Stimulated activated CD4-positive, alpha-beta T cell treated with anti-CD3 and anti-CD28 coated beads, Interleukin-4, amount 100 ng/mL, for 4 hours (primary cell): Measurements from ENCODE around the gene LOXL1.

ENCODE experiments used
- DNase-seq, 2 experiments: peaks; one replicate each; pipeline ENCODE4 v3.0.0-alpha.2; 2020

The LOXL1 gene

DNA sequence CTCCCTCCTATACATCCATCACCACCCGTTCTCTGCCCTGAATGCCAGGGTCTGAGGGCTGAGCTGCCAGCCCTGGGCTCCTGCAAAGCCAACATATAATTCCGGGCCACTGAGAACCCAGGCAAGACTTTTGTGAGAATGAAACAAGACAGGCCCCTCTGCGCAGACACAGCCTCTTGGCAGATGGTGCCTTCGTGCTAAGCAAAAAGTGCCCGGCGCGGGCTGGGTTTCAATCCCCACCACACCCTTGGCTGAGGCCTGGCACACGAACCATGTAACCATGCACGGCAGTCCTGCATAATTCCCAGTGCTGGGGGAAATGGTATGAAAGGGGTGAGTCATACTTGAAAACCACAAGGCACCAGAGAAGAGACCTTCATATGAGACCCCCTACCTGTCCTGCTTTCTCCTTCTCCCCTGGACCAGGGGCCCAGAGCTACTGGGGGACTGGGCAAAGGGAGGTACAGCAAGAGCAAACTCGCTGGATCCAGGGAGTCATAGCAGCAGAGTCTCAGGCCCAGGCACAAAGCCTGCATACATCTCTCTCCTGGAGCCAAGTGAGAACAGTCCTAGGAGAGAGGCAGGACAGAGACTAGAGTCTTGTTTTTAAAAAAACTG is 26.1 kb upstream of the LOXL1 start:
- no peak for DNase-seq

DNA sequence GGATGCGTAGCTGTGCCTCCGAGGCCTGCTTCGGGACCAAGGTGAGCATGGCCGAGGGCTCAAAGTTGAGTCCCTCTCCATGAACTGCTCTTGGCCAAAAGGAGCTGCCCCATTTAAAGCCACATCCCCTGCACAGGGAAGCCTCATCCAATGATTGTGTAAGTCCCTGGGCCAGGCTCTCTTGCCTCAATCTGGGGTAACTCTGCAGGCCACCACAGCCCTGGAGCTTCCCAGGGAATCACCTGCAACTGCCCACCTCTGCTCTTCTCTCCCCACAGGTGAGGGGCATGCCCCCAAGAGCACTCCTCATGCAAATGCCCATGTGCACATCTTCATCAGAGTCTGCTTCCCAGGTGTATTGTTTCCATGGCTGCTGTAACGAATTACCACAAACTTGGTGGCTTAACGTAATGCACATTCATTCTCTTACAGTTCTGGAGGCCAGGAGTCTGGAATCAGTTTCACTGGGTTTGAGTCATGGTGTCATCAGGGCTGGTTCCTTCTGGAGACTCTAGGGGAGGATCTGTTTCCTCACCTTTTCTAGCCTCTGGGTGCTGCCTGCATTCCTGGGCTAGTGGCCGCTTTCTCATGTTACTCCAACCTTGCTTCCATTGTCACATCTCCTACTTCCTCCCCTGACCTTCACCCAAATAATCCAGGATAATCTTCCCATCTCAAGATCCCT is 25.0 kb upstream of the LOXL1 start:
- DNase-seq, result no peak

DNA sequence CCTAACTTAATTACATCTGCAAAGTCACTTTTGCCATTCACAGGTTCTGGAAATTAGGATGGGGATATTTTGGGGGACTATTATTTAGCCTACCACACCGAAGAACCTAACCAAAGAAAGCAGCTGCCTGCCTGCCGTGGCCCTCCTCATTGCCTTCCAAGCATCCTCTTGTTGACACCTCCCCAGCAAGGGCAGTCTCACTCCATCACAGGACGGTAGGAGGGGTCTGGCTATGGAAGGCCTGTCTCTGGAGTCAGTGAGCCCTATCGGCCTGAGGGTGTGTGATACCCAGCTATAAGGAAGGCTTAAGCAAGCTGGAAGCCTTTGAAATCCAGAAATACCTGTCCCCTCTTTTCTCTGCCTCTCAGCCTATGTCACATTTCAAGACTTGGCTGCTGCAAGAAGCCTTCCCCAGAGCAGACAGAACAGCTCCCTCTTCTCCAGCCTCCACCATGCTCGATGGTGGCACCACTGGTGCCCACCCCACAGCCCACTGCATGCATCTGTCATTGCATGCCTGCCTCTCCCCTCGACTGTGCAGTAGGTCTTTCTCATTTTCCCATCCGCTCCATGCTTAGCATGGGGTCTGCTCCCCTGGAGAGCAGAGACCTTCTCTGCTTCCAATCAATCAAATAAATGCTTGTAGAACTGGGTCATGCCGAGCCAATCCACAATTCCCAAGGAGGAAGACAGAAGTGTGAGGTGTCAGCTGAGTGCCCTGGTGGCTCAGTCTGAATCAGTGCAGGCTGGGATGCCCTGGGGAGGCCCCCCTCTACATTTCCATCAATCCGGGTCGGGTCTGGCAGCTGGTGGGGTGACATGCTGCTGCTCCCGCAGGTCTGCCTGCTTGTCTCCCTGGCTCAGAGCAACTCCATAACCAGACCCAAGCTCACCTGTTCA is 23.9 kb upstream of the LOXL1 start:
- DNase-seq, result no peak

DNA sequence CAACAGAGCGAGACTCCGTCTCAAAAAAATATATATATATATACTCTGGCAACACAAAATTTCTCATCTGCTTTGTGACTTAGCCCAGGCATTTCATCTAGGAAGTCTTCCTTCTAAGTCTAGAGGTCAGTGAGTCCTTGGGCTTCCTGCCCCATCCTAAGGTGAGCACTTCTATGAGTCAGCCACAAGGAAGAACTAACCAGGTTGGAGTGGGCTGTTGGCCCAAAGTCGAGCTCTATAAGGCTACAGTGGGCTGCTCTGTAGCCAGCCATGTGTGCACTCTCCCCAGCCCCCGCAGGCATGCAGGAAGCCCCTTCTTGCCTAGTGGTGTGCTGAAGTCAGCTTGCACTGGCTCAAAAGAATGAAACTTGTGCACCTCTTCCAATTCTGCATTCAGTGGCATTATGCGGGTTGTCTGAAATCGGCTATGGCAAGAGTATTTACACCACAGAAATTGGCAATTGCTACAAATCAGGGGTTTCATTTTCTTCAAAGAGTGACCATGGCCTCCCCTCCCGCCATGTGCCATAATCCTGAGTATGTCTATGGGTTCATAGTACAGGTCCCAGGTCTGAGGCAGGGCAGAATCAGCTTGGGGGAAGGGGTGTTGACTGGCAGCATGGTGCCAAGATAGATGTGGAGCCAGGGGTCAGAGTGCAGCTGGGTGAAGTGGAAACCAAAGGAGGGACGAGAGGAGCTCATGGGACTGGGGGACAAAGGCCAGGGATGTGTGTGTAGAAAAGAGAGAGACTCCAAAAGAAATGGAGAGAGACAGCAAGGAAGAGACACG is 22.0 kb upstream of the LOXL1 start:
- DNase-seq, result no peak

- DNase-seq, result no peak
These were observed 20.9 kb upstream of the LOXL1 start for GRCh38 chr15:73905225-73905827.

DNA sequence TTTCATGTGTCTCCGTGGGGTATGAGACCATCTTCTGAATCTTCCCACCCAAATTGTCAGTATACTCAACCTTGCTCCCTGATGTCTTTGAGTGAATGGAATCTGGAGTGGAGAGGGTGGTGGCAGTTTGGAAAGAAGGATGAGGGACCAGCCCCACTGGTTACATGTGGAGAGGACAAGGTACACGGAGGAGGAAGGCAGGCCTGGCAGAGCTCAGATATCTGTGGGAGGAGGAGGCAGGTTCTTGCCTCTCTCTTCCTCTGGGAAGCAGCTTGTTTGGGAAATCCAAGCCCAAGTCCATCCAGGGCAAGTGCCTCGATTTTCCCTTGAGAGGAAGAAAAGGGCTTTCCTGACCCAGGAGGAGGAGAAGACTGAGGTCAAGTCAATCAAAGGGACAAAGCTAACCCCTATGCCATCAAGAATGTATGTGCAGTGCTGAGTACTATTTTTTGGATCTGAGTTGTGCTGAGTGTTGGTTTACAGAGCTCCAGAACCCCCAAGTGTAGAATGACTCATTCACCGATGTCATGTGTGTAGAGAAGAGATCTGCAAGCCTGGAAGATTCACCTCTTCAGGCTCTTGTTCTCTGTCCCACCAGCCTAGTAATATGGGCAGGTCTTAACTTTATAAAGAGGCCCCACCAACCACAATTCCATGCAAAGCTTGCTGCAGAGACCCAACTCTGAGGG is 19.8 kb upstream of the LOXL1 start:
- no peak for DNase-seq

DNA sequence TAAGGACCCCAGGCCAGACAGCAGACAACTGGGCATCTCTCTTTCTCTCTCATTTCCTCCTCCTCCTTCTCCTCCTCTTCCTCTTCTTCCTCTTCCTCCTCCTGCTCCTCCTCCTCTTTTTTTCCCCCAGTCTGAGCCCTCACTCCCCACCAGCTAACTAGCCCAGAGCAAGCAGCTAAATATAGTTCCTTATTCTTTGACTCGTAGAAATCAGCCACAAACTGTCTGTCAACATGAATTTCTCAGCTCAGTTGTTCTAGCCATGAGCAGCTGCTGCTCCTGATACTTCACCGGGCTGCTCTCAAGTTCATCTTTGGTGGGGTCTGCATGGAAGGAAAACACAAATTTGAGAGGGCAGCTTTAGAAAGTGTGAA is 19.2 kb upstream of the LOXL1 start:
- DNase-seq, result no peak

GRCh38 chr15:73908030-73908821 is 18.0 kb upstream of the LOXL1 start:
- DNase-seq, result peak; percentile 55 to 74

DNA sequence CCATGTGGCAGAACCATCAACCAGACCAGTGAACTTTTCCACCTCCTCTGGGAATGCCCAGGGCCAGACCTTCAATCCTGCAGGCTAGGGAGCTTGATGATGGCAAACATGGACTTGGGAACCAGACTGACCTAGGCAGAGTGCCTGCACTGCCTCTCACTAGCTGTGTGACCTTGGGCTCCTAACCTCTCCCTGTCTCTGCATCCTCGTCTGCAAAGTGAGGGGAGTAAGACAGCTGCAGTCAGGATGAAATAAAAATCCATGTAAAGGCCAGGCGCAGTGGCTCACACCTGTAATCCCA is 17.5 kb upstream of the LOXL1 start:
- no peak for DNase-seq

DNA sequence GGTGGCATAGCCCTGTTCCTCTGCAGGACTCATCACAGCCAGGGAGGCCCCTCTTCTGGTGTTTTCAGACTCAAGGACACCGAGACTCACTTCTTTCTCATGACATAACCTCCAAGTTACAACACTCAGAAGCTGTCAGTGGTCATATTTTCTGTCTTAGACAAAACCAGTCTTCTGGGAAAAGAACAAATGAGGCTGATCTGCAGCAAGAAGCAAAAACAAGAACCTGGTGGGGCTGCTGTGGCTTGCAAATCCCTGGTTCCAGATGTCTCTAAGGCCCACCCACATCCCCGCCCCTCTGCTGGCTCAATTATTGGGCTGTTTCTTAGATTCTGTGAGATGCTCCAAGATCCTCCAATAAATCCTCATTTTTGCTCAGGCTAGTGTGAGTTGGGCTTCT is 16.6 kb upstream of the LOXL1 start:
- DNase-seq, result no peak

GRCh38 chr15:73910522-73911303 is 15.5 kb upstream of the LOXL1 start:
- no peak for DNase-seq

DNA sequence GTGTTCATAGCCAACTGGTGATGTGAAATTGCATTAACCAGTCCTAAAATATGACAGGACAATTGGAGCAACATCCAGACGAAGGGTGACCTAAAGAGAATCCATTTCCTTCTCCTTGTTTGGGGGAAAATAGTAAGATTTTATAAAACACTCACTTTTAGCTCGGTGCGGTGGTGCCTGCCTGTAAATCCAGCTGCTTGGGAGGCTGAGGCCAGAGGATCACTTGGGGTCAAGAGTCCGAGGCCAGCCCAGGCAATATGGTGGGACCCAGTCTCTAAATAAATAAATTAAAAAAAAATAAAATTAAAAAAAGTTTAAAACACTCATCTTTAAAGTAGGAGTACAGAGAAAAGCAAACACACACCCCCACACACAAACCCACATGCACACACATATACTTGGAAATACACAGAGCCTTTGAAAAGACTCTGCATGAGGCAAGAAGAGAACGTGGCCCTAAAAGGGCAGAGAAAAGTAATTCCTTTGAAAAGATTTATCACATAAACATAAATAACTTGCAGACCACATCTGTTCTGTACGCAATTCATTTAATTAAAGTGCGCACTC is 14.1 kb upstream of the LOXL1 start:
- no peak for DNase-seq

- no peak for DNase-seq
These were observed 12.1 kb upstream of the LOXL1 start for GRCh38 chr15:73914145-73914544.

GRCh38 chr15:73915082-73915481 is 11.2 kb upstream of the LOXL1 start:
- DNase-seq, result no peak

- DNase-seq, result no peak
These were observed 7.5 kb upstream of the LOXL1 start for GRCh38 chr15:73918784-73919183.

- no peak for DNase-seq
These were observed 6.6 kb upstream of the LOXL1 start for GRCh38 chr15:73919706-73920105.

DNA sequence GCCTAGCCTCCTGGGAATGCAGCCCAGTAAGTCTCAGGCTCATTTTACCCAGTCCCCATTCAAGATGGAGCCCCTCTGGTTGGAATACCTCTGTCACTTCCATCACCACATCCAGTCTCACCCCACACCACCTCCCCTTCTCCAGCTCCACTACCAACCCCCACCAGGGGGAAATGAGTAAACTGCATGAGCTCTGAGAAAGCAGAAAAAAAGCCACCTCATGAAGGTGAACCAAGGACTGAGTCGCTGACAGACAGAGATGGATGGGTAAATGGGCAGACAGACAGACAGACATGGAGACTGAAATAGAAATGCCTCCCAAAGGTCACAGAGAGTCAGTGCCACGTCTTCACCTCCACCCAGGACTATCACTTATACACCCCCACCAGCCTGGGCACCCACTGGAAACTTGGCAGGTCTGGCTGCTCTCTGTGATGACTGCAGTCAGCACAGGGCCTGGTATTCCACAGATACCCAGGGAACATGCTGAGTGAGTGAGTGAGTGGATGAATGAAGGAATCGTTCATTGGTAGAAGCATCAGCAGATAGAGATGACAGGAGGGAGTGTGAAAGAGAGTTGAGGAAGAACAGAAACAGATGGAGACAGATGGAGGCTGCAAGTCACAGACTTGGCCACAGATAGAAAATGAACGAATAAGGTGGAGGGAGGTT is 4.9 kb upstream of the LOXL1 start:
- DNase-seq, result no peak

DNA sequence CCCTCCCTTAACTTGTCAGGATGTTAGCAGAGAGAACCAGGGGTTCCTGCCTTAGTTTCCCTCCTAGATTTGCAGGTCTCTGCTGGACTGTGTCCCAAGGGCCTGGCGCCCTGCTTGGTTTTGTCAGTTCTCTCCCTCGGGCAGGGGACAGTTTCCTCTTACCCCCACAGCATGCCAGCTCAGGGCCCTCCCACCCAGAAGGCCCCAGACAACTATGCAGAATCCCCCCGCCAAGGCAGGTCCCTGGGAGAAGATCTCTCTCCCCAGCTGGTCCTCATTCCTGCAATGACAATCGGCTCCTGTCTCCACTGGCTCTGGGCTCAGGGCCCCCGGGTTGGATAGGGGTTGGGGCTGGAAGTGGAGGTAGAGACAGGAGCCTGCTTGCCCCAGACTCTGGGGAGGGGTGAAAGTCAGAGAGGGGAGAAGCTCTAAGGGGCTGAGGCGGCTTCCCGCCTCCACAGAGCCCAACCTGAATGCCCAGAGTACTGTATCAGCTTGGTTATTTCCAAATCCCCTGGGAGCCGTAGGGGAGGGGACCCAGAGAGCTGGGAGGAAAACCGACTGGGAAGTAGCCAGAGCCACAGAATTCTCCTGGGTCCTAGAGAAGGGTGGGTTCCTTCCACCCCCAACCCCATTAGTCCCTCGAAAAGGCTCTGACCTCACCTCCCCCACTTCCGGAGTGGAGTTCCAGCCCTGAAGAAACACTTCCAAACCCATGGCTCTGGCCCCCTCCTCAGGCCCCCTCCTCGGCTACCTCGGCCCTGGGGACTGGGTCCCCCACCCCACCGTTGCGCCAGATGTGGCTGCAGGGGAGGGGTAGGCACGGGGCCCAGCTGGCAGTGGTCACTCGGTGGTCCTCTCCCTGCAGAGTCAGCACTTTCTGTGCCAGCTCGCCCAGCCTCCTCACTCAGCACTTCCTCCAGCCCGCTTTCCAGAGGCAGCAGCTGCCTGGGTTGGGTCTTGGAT is 3.8 kb upstream of the LOXL1 start:
- no peak for DNase-seq

- DNase-seq, result no peak
These were observed 3.1 kb upstream of the LOXL1 start for GRCh38 chr15:73923156-73923487.
